Thyroid gland (tissue), 4 donors: Measurements from ENCODE around the gene ZMPSTE24.

Source experiments
- CTCF ChIP-seq, 6 experiments: fragments of 200-600 bp in 3 of 6; fragments of 450-650 bp in 3 of 6; sonication (generic) in 3 of 6; IDR thresholded peaks; one replicate each; pipeline ENCODE4 v1.5.1; 2016 to 2019; ENCODE audit warnings: antibody characterized with exemption in 6 of 6, mild to moderate bottlenecking in 2 of 6, inconsistent platforms in 1 of 6, moderate library complexity in 1 of 6
- POLR2A ChIP-seq, 2 donors: fragments of 450-650 bp; IDR thresholded peaks; one replicate each; pipeline ENCODE4 v1.6.1; 2017; ENCODE audit warnings: antibody characterized with exemption in 2 of 2, mild to moderate bottlenecking in 2 of 2, moderate library complexity in 1 of 2

DNA sequence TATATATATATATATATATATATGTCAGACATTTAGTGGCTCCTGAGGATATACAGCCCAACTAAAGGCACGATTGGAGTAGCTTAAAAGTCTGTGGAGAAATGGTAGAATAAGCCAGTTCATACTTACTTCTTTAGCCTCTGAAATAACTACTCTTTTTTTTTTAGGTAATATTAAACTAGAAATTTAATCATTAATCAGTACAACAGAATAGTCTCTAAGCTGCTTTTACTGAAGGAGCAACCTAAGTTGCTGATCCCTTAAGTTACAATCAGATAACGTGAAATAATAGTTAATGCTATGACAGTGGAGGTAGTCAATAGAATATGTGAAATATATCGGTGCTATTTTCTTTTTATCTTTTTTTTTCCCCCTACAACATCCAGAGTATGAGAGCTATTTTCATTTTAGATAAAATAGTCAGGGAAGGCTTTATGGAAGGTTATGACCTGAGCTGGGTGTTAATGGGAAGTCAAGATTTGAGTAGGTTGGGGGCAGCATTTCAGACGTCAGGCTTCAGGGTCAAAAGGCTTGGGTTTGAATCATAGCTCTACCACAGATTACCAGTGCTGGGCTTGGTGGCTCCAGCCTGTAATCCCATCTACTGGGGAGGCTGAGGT lies 15.6 kb downstream of the ZMPSTE24 start:
- no peak for TF ChIP-seq CTCF (IDR thresholded peaks at IDR 0.05)
- no peak for TF ChIP-seq POLR2A (IDR thresholded peaks at IDR 0.05)
